ENCODE data around the gene DOLPP1.

Gene DOLPP1

DNA sequence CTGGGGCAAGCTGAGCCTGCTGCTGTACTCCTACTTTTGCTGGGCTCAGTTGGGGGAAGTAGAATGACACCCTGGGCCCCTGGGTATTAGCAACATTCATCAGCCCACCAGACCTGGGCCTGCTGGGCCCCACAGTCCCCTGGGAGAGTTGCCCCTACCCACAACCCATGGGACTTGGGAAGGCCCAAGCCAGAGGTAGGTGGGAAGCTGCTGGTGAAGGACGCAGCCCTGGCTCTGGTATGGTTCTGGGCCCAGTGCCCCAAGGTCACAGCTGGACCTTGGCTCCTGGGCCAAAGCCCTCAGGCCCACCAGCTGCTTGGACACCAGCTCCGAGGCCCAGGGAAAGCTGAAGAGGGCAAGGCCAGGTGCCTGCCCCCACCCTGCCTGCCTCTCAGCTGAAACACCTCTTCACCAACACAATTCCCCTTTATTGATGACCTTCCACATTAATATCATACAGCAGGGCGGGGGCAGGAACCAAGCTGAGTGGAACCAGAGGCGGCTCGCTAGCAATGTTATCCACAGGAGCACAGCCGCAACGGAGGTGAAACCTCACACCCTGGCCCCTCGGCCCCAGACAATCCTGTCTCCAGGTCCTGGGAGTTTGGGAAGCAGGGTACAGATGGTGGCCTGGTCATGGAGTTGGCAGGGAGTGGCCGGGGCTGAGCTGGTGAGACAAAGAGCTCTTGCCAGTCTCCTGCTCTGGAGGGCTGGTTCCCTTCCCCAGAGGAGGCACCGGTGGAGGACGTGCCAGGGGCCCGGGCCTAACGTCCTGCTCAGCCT lies 13.7 kb downstream of the DOLPP1 start:
- no peak for DNase-seq (ENCODE audit: low read depth in 2 of 2)

DNA sequence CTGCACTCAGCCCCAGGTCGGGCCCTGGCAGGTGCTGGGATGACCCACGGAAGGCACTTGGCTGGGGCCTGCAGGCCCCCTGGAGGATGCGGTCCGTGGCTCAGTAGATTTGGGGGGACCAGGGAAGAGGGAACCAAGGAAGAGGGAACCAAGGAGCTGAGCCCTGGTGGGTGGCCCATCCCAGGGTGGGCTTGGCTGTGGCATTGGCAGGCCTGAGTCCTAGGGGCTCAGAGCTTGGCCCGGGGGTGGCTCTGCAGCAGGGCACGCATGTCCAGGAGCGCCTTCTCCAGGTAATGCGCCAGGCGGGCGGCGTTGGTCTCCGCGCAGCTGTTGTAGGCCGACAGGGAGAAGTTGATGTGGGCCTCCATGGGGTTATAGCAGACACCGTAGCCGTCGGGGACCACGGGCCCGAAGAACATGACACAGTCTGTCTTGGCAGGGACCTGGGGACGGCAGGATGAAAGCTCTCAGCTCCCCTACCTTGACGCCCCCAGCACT lies 14.3 kb downstream of the DOLPP1 start:
- no peak for DNase-seq (ENCODE audit: low read depth in 2 of 2)

DNA sequence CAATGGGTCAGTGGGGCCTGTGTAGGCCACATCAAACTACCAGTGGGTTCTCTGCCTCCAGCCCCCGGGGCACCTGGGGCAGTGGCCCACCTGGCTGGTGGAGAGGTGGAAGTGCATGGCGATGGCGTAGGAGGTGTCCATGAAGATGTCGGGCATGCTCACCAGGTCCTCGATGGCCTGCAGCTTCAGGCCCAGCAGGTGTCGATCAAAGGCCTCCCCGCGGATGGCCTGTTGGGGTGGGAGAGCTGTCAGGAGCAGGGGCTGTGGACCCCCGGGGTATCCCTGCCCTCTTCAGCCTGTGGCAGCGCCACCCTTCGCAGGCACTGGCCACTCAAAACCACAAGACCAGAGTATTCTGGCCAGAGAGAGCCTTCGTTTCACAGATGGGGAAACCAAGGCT lies 15.0 kb downstream of the DOLPP1 start:
- DNase-seq (ENCODE audit: low read depth in 2 of 2): no peak

- no peak for DNase-seq (ENCODE audit: low read depth in 2 of 2)
Observed at GRCh38 chr9:129097671-129098306, 16.9 kb downstream of the DOLPP1 start.

- no peak for DNase-seq (ENCODE audit: low read depth in 2 of 2)
Observed at GRCh38 chr9:129098328-129098727, 17.4 kb downstream of the DOLPP1 start.

DNA sequence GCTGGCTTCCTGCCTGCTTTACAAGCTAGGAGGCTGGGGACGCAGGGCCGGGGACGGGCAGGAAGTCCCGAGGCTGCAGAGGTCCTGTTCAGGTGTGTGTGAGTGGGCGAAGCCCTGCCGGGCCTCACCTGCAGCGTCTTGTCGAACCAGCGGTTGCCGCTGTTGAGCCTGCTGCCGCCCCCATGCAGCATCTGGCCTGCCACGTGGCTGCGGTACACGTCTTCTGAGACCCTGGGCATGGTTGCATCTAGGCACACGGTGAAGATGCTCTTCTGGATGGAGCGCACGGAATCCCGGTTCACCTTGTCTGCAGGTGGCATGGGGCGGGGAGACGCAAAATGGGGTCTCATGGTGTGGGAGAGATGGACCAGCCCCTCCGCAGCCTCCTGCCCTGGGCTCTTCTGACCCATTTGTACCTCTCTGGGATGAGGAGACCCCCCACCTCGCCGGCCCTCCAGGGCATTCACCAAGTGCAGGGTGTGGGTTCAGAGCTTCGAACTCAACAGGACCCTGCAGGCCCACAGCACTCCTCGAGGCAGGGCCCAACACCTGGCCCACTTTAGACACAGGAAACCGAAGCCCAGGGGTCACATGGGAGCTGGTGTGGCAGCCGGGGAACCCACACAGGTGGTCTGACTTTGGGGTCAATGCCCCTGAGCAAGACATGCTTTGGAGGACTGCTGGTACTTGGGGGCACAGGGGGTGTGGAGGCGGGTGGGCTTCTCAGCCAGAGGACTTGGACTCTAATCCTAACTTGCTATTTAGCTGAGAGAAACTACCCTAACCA lies 19.7 kb downstream of the DOLPP1 start:
- no peak for DNase-seq (ENCODE audit: low read depth in 2 of 2)

- no peak for DNase-seq (ENCODE audit: low read depth in 2 of 2)
Observed at GRCh38 chr9:129101279-129101678, 20.4 kb downstream of the DOLPP1 start.

- DNase-seq (ENCODE audit: low read depth in 2 of 2): no peak
Observed at GRCh38 chr9:129102095-129102525, 21.2 kb downstream of the DOLPP1 start.

DNA sequence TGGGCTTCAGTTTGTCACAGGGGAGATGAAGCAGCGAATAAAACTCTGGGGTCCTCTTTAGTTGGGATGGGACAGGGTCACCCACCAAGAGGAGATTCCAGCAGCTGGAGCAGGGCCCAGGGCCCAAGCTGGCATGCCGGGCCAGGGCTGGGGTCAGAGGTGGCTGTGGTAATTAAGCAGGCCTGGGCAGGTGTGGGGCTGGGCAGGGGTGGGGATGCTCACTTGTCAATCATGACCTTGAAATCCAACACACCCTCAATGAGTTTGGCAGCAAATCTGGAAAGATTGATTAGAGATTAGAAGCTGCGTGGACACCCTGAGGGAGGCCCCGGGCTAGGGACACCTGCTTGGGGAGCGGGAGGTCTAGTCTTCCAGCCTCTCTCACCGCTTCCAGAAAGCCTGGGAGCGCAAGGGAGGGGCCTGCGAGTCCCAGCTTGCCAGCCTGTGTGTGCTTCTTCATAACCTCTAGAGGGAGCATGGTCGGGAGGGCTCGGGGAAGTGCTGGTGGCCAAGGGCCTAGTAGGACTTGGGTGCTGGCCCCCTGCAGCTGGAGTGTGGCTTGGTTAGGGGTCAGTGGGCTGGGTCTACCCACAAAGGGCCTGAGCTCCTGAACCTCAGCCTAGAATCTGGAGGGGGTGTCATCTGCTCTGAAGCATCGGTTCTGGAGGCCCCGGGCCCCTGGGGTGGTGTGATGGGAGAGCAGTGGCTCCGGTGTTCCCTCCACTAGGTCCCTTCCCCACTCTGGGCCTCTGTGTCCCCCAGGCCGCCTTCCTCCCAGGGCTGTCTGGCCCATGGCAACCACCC lies 22.1 kb downstream of the DOLPP1 start:
- no peak for DNase-seq (ENCODE audit: low read depth in 2 of 2)

GRCh38 chr9:129103595-129103965 lies 22.7 kb downstream of the DOLPP1 start:
- no peak for DNase-seq (ENCODE audit: low read depth in 2 of 2)

DNA sequence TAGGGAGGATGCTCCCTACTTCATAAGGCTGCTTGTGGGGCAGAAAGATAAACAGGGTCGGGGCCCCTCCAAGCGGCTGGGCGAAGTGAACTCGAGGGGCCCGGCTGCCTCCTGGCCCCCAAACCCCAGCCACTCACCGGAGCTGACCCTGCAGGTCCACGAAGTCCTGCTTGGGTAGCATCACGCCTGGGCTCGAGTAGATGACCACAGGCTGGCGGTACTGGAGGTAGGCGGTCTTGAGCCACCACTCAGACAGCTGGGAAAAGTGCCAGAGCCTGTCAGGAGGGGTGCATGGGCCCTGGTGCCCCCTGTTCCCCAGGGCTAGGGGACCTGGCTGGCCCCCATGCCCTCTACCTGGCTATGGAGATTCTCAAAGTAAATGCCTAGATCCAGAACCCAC lies 23.1 kb downstream of the DOLPP1 start:
- DNase-seq (ENCODE audit: low read depth in 2 of 2): no peak

- no peak for DNase-seq (ENCODE audit: low read depth in 2 of 2)
Observed at GRCh38 chr9:129105857-129106694, 25.2 kb downstream of the DOLPP1 start.

- no peak for DNase-seq (ENCODE audit: low read depth in 2 of 2)
Observed at GRCh38 chr9:129107651-129108050, 26.7 kb downstream of the DOLPP1 start.

DNA sequence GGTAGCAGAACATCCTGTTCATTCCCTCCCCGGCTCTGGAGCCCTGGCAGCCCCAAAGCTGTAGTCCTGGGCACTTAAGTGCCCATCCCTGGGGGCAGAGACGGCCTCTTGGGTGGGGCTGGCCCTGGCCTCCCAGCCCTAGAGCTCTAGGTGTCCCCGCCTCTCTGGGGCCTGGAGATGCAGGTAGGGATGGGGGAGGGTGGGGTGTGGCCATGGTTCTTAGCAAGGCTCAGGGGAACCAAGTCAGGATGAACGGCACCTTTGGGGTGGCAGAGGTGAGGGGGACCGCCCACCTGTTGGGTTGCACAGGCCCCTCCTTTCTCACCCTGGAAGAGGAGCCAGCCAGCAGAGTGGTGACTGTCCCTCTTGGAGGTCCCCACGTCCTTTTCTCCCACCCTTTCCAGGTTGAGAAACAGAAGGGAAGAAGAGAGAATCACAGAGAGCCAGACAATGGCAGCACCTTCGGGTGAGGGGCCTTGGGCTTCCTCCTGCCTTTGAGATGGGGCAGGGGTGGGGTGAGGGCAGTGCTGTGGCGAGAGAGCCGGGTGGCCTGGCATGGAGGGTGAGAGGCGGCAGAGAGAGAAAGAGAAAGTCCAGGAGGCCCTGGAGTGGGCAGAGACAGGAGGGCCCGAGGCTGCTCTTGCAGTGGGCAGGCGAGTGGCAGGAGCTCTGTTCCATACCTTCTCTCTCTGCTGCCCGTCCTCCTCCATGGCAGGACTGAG lies 27.3 kb downstream of the DOLPP1 start:
- no peak for DNase-seq (ENCODE audit: low read depth in 2 of 2)

DNA sequence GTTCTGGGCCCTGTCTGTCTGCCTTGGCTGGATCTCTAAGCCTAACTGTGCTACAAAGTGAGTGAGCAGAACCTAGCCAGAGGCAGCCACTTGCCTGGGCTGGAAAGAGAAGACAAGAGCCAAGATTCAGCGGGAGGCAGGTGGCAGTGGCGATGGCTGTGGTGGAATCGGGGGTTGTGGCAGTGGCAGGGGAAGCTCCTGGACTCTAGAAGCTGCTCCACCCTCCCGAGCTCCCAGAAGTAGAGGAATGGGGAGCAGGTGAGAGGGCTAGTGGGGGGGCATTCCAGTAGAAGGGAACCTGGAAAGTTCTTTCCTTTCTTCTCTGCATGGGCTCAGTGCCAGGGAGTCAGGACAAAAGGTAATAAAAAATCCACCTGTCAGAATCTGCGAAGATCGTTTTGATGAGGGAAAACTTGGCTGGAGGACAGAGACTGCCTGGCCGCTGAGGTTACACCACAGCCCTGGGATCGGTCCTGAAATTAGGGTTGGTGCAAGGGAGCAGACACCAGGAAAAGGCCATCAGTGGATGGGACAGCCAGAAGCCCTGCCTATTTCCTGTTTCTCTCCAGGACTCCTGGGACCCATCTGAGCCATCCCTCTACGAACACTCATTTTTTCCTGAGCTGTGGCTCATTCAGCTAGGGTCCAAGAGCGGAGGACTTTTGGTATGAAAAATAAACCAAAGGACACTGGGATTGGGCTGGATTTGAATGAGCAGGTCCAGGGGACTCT lies 28.1 kb downstream of the DOLPP1 start:
- DNase-seq (ENCODE audit: low read depth in 2 of 2): no peak

GRCh38 chr9:129109537-129109903 lies 28.6 kb downstream of the DOLPP1 start:
- no peak for DNase-seq (ENCODE audit: low read depth in 2 of 2)

GRCh38 chr9:129109952-129110739 lies 29.2 kb downstream of the DOLPP1 start:
- DNase-seq (ENCODE audit: low read depth in 2 of 2): no peak

GRCh38 chr9:129110740-129111527 lies 30.0 kb downstream of the DOLPP1 start, which contains the start of the genes CRAT and PTPA:
CRAT (minus strand) TSS chr9:129110793; CDS start chr9:129110509, 284 bp downstream.
PTPA (plus strand) TSS chr9:129111415; CDS start chr9:129111601, 186 bp downstream.
- DNase-seq (ENCODE audit: low read depth in 2 of 2): peak; percentile 89 to 90

All from stimulated activated CD8-positive, alpha-beta memory T cell treated with anti-CD3 and anti-CD28 coated beads, Interleukin-15, amount 100 ng/mL, for 4 hours (primary cell).